Ovary (tissue), 3 donors: ENCODE measurements around the gene EPN3.

Source experiments
- EP300 ChIP-seq: sonication (generic); formaldehyde crosslinking; IDR thresholded peaks from one replicate; pipeline ENCODE4 v1.6.1; 2017; ENCODE audit warnings: antibody characterized with exemption
- POLR2A ChIP-seq: fragments of 450-650 bp; IDR thresholded peaks from one replicate; pipeline ENCODE4 v1.6.1; 2017; ENCODE audit warnings: antibody characterized with exemption, mild to moderate bottlenecking, moderate library complexity
- TF ChIP-seq, protein P1 (sequence below), 3 donors: fragments of 450-650 bp in 2 of 3; fragments of 200-600 bp in 1 of 3; IDR thresholded peaks; one replicate each; pipeline versions ENCODE4 v1.5.1 to v1.8.0; 2016 to 2022; ENCODE audit warnings: antibody characterized with exemption in 3 of 3, mild to moderate bottlenecking in 1 of 3
- donor health status: DM: no; HTN: no; CAD: no.

GRCh38 chr17:50511058-50511457, 21.5 kb upstream of the EPN3 start:
- TF ChIP-seq POLR2A: no peak
- TF ChIP-seq, protein P1, sequence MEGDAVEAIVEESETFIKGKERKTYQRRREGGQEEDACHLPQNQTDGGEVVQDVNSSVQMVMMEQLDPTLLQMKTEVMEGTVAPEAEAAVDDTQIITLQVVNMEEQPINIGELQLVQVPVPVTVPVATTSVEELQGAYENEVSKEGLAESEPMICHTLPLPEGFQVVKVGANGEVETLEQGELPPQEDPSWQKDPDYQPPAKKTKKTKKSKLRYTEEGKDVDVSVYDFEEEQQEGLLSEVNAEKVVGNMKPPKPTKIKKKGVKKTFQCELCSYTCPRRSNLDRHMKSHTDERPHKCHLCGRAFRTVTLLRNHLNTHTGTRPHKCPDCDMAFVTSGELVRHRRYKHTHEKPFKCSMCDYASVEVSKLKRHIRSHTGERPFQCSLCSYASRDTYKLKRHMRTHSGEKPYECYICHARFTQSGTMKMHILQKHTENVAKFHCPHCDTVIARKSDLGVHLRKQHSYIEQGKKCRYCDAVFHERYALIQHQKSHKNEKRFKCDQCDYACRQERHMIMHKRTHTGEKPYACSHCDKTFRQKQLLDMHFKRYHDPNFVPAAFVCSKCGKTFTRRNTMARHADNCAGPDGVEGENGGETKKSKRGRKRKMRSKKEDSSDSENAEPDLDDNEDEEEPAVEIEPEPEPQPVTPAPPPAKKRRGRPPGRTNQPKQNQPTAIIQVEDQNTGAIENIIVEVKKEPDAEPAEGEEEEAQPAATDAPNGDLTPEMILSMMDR (IDR thresholded peaks at IDR 0.05): no peak
- no peak for TF ChIP-seq EP300
